B cell (primary cell): ENCODE results near the gene COL28A1. TPM values are rescaled to one million over a fixed set of nuclear protein-coding genes. Genes with fewer than 3 reads are reported as not detected.
"Not testable (repeated sequence)": the region's sequence is repeated elsewhere in the genome, so short reads cannot be mapped to it uniquely, and the experiment has no call there.

Experiments used
- ATAC-seq: fragments of 200-7000 bp; cut with Tn5 transposase; one replicate; pipeline ENCODE4 v1.10.0; 2021; ENCODE audit warnings: low read depth, mild to moderate bottlenecking, moderate number of reproducible peaks, moderate library complexity
- CTCF ChIA-PET: fragments of 350-600 bp; sonication (Branson Sonifier 250); formaldehyde crosslinking; loops from one replicate; lab custom pipeline; 2021; ENCODE audit warnings: antibody characterized with exemption, inconsistent platforms; lab: Charles Lee
- POLR2A ChIA-PET: fragments of 350-600 bp; sonication (Branson Sonifier 250); formaldehyde crosslinking; loops from one replicate; lab custom pipeline; 2021; ENCODE audit warnings: antibody characterized with exemption; lab: Charles Lee
- DNase-seq: peaks from one replicate; pipeline ENCODE4 v3.0.0; 2013
- H2AFZ ChIP-seq: 2 replicates; pipeline ENCODE4 v1.6.1; 2012; ENCODE audit warnings: mild to moderate bottlenecking, low read depth, low read length; ENCODE audit not compliant: insufficient read depth, poor library complexity, severe bottlenecking
- H3K27ac ChIP-seq, 2 donors: 1 replicate in 1 of 2; 2 replicates in 1 of 2; pipeline ENCODE4 v1.5.1; 2012 to 2013; ENCODE audit warnings: low read length in 2 of 2, mild to moderate bottlenecking in 2 of 2, moderate library complexity in 1 of 2
- H3K27me3 ChIP-seq, 4 experiments: fragments of 200-600 bp in 1 of 4; sonication (generic) in 1 of 4; replicated peaks in 1 of 4; 1 replicate in 2 of 4; 2 replicates in 2 of 4; pipeline versions ENCODE4 v1.6.1 to v1.7.0; 2013 to 2016; ENCODE audit warnings: low read length in 3 of 4, mild to moderate bottlenecking in 2 of 4, mixed read lengths in 1 of 4, moderate library complexity in 1 of 4; ENCODE audit not compliant: insufficient read depth in 4 of 4, control insufficient read depth in 3 of 4; ENCODE audit errors: control extremely low read depth in 1 of 4
- H3K36me3 ChIP-seq, 2 experiments: replicated peaks in 1 of 2; 1 replicate in 1 of 2; 2 replicates in 1 of 2; pipeline versions ENCODE4 v1.6.1 to v1.7.1; 2013; ENCODE audit warnings: low read length in 1 of 2; ENCODE audit not compliant: insufficient read depth in 2 of 2, control insufficient read depth in 1 of 2; ENCODE audit errors: control extremely low read depth in 1 of 2, extremely low read depth in 1 of 2
- H3K4me1 ChIP-seq, 2 donors: fragments of 200-600 bp in 1 of 2; sonication (generic) in 1 of 2; 1 replicate in 1 of 2; 2 replicates in 1 of 2; pipeline versions ENCODE4 v1.5.1 to v1.6.1; 2013 to 2017; ENCODE audit warnings: low read length in 2 of 2; ENCODE audit not compliant: control insufficient read depth in 2 of 2, insufficient read depth in 2 of 2
- H3K4me2 ChIP-seq: replicated peaks from 2 replicates; pipeline ENCODE3; 2012; ENCODE audit warnings: mild to moderate bottlenecking, low read depth, low read length; ENCODE audit not compliant: poor library complexity, severe bottlenecking
- H3K4me3 ChIP-seq, 5 experiments: fragments of 200-600 bp in 1 of 5; sonication (generic) in 1 of 5; 1 replicate in 3 of 5; 2 replicates in 2 of 5; pipeline versions ENCODE4 v1.5.1 to v1.7.0; 2011 to 2016; ENCODE audit warnings: low read length in 4 of 5, mild to moderate bottlenecking in 4 of 5, low read depth in 2 of 5, control low read depth in 1 of 5, moderate library complexity in 1 of 5; ENCODE audit not compliant: insufficient read depth in 1 of 5; ENCODE audit errors: control extremely low read depth in 1 of 5, extremely low read depth in 1 of 5
- H3K79me2 ChIP-seq: fragments of 200-600 bp; sonication (generic); one replicate; pipeline ENCODE4 v1.6.0; 2016; ENCODE audit warnings: low read length; ENCODE audit not compliant: control insufficient read depth, insufficient read depth
- H3K9ac ChIP-seq: fragments of 200-600 bp; sonication (generic); 2 replicates; pipeline ENCODE4 v1.6.1; 2017; ENCODE audit warnings: mild to moderate bottlenecking, low read length, moderate library complexity
- H3K9me3 ChIP-seq, 3 donors: one replicate each; pipeline versions ENCODE4 v1.6.1 to v1.7.1; 2013; ENCODE audit warnings: low read length in 2 of 3; ENCODE audit not compliant: control insufficient read depth in 2 of 3, insufficient read depth in 1 of 3; ENCODE audit errors: control extremely low read depth in 1 of 3
- H4K20me1 ChIP-seq: 2 replicates; pipeline ENCODE4 v1.6.0; 2012; ENCODE audit warnings: mild to moderate bottlenecking, low read length; ENCODE audit not compliant: insufficient read depth, control insufficient read depth, poor library complexity, severe bottlenecking
- H3K27ac Mint-ChIP-seq: one replicate; pipeline ENCODE4 v1.8.0; 2021; ENCODE audit warnings: mixed read lengths
- H3K27me3 Mint-ChIP-seq: one replicate; pipeline ENCODE4 v1.8.0; 2021; ENCODE audit warnings: mixed read lengths
- H3K4me1 Mint-ChIP-seq: one replicate; pipeline ENCODE4 v1.8.0; 2021; ENCODE audit warnings: mixed read lengths
- H3K4me3 Mint-ChIP-seq: one replicate; pipeline ENCODE4 v1.8.0; 2021; ENCODE audit warnings: mixed read lengths
- H3K9me3 Mint-ChIP-seq: one replicate; pipeline ENCODE4 v1.8.0; 2022; ENCODE audit warnings: mixed read lengths; ENCODE audit not compliant: insufficient read depth
- EZH2 ChIP-seq: IDR thresholded peaks from 2 replicates; pipeline ENCODE4 v1.6.1; 2012; ENCODE audit warnings: borderline replicate concordance, low read depth, mild to moderate bottlenecking, moderate library complexity, low read length; ENCODE audit not compliant: insufficient read depth, poor library complexity, severe bottlenecking
- WGBS: methylation state at CpG from one replicate; pipeline ENCODE4 v1.1.5; 2013; ENCODE audit warnings: missing lambda C conversion rate; ENCODE audit not compliant: insufficient coverage; 5-methylcytosine and 5-hydroxymethylcytosine counted together
- intact Hi-C: fragments of 100-400 bp; cut with micrococcal nuclease; formaldehyde crosslinking; loops from one replicate; pipeline ENCODE4 v1.10.0; 2022
- polyA plus RNA-seq: library from polyadenylated mRNA; depleted of rRNA; stranded (reverse); fragments of >200 nt; gene quantifications from 2 replicates; pipeline ENCODE4 v1.2.3, GENCODE V29; 2012
- total RNA-seq, 2 donors: library from RNA; stranded (reverse); fragments of 120-200 nt in 1 of 2; gene quantifications; 1 replicate in 1 of 2; 2 replicates in 1 of 2; pipeline versions ENCODE4 v1.2.3 to v1.2.4, GENCODE V29; 2013 to 2022
- TF ChIP-seq, protein P1 (sequence below): fragments of 200-600 bp; IDR thresholded peaks from one replicate; pipeline ENCODE4 v1.8.0; 2022; ENCODE audit warnings: antibody characterized with exemption, mild to moderate bottlenecking

COL28A1 gene
- total and polyA plus RNA-seq, 2 donors (not counting 1 experiment from before 2014, with no cell fraction given) = 0.18 to 0.67 TPM

DNA sequence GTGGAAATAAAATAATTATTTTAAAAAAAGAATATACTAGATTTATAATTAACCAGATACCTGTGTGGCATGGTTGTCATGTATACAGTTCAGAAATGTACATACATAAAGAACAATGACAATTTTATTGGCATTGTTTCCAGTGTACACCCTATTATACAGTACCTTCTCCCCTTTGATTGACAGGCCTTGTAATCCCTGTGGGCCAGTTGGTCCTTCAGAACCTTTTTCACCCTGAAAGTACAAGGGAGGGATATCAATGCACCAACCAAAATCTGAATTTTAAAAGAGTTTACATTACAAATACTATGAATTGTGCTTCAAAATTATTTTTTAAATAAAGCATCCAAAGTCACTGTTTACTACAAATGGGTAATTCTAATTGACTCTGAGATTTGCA lies 61.2 kb downstream of the COL28A1 start:
- ATAC-seq = no peak
- TF ChIP-seq, protein P1, sequence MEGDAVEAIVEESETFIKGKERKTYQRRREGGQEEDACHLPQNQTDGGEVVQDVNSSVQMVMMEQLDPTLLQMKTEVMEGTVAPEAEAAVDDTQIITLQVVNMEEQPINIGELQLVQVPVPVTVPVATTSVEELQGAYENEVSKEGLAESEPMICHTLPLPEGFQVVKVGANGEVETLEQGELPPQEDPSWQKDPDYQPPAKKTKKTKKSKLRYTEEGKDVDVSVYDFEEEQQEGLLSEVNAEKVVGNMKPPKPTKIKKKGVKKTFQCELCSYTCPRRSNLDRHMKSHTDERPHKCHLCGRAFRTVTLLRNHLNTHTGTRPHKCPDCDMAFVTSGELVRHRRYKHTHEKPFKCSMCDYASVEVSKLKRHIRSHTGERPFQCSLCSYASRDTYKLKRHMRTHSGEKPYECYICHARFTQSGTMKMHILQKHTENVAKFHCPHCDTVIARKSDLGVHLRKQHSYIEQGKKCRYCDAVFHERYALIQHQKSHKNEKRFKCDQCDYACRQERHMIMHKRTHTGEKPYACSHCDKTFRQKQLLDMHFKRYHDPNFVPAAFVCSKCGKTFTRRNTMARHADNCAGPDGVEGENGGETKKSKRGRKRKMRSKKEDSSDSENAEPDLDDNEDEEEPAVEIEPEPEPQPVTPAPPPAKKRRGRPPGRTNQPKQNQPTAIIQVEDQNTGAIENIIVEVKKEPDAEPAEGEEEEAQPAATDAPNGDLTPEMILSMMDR = no peak
- no peak for TF ChIP-seq EZH2
- no peaks in the 10 kb centered on the region for H3K27me3 ChIP-seq
- H3K9me3 Mint-ChIP-seq = peaks cover 5% of the 10 kb centered on the region
- H3K9ac ChIP-seq = no peak overlapping the region
- no peak overlapping the region for H3K27ac Mint-ChIP-seq
- no peak overlapping the region for H3K4me2 ChIP-seq
- H3K27ac ChIP-seq = no peak overlapping the region
- H3K27me3 Mint-ChIP-seq = peaks cover 4% of the 10 kb centered on the region
- no peaks in the 10 kb centered on the region for H4K20me1 ChIP-seq
- peaks cover 0 to 13% (median 0%) of the 10 kb centered on the region in 3 donors for H3K9me3 ChIP-seq
- intact Hi-C loops = no loop called here
- H3K36me3 ChIP-seq = no peaks in the 10 kb centered on the region
- H2AFZ ChIP-seq = no peak overlapping the region
- H3K4me3 ChIP-seq = no peak overlapping the region
- DNase-seq = no peak
- ChIA-PET POLR2A (no interaction called here), CTCF (no interaction called here)
- no peak overlapping the region for H3K4me3 Mint-ChIP-seq
- no peaks in the 10 kb centered on the region for H3K4me1 ChIP-seq
- no peaks in the 10 kb centered on the region for H3K4me1 Mint-ChIP-seq
- H3K79me2 ChIP-seq = no peaks in the 10 kb centered on the region

DNA sequence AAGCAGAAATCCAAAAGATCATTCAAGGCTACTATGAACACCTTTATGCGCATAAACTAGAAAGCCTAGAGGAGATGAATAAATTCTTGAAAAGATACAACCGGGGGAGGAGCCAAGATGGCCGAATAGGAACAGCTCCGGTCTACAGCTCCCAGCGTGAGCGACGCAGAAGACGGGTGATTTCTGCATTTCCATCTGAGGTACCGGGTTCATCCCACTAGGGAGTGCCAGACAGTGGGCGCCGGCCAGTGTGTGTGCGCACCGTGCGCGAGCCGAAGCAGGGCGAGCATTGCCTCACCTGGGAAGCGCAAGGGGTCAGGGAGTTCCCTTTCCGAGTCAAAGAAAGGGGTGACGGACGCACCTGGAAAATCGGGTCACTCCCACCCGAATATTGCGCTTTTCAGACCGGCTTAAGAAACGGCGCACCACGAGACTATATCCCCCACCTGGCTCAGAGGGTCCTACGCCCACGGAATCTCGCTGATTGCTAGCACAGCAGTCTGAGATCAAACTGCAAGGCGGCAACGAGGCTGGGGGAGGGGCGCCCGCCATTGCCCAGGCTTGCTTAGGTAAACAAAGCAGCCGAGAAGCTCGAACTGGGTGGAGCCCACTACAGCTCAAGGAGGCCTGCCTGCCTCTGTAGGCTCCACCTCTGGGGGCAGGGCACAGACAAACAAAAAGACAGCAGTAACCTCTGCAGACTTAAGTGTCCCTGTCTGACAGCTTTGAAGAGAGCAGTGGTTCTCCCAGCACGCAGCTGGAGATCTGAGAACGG lies 70.5 kb downstream of the COL28A1 start:
- ATAC-seq, H3K79me2 ChIP-seq, DNase-seq, H3K9ac ChIP-seq, POLR2A ChIA-PET, H3K27me3 Mint-ChIP-seq, H3K36me3 ChIP-seq, H4K20me1 ChIP-seq, CTCF ChIA-PET, H3K4me3 ChIP-seq, H3K27me3 ChIP-seq, H3K27ac Mint-ChIP-seq, H3K4me1 ChIP-seq, H3K9me3 Mint-ChIP-seq, H3K4me1 Mint-ChIP-seq, H2AFZ ChIP-seq, H3K4me3 Mint-ChIP-seq, H3K4me2 ChIP-seq, intact Hi-C loops, H3K27ac ChIP-seq: not testable (repeated sequence)
- H3K9me3 ChIP-seq = peaks cover 0 to 13% (median 0%) of the 10 kb centered on the region in 3 donors
- WGBS = 100% methylated on average over 3 of the region's 39 CpGs
